GM12878 (cell line): Measurements from ENCODE around the gene DMRT1. TPM values are rescaled to one million over a fixed set of nuclear protein-coding genes. Genes with fewer than 3 reads are reported as not detected.

Experiments
- ATAC-seq: fragments of 200-7000 bp; cut with Tn5 transposase; 3 replicates; pipeline ENCODE4 v1.9.1; 2020; ENCODE audit warnings: mild to moderate bottlenecking, moderate library complexity
- BruUV-seq: library from RNA; stranded (reverse); fragments of 400-500 nt; replicated peaks from 2 replicates; lab custom pipeline; 2021; lab: Mats Ljungman, UMichigan
- CTCF ChIA-PET: fragments of 300-600 bp; sonication (Branson Sonifier 250); formaldehyde crosslinking; extraction: SDS; loops from one replicate; lab custom pipeline; 2021; ENCODE audit warnings: inconsistent platforms; lab: Yijun Ruan, JAX
- POLR2A ChIA-PET: fragments of 350-600 bp; formaldehyde crosslinking; extraction: SDS; loops from one replicate; lab custom pipeline; 2021; ENCODE audit warnings: inconsistent platforms; lab: Charles Lee
- RAD21 ChIA-PET: fragments of 300-600 bp; sonication (Branson Sonifier 250); formaldehyde crosslinking; loops from one replicate; lab custom pipeline; 2023; ENCODE audit warnings: antibody characterized with exemption; ENCODE audit not compliant: unreplicated experiment; lab: Charles Lee
- SMC1A ChIA-PET: fragments of 300-600 bp; sonication (Branson Sonifier 250); formaldehyde crosslinking; loops from one replicate; lab custom pipeline; 2023; ENCODE audit not compliant: unreplicated experiment, uncharacterized antibody; lab: Charles Lee
- DNase-seq: peaks from one replicate; pipeline ENCODE4 v3.0.0-alpha.2; 2011; ENCODE audit warnings: low read depth, low spot score
- FAIRE-seq: peaks from 3 replicates; lab custom pipeline; 2011; peaks lifted over from hg19 to GRCh38; lab: Jason Lieb, UNC
- H2AFZ ChIP-seq: 2 replicates; pipeline ENCODE4 v1.6.0; 2011; ENCODE audit warnings: low read depth, low read length, control low read depth; ENCODE audit not compliant: control insufficient read depth
- H3K27ac ChIP-seq: 2 replicates; pipeline ENCODE4 v1.5.1; 2011; ENCODE audit warnings: control low read depth; ENCODE audit not compliant: control insufficient read depth, insufficient read depth
- H3K27me3 ChIP-seq, 2 experiments: replicated peaks in 1 of 2; 2 replicates each; pipeline versions ENCODE4 v1.6.0 to v1.6.1; 2011; ENCODE audit warnings: low read length in 1 of 2; ENCODE audit not compliant: control insufficient read depth in 2 of 2, insufficient read depth in 2 of 2
- H3K36me3 ChIP-seq, 2 experiments: 2 replicates each; pipeline ENCODE4 v1.5.1; 2011; ENCODE audit warnings: low read length in 1 of 2; ENCODE audit not compliant: control insufficient read depth in 2 of 2, insufficient read depth in 2 of 2
- H3K4me1 ChIP-seq: 2 replicates; pipeline ENCODE4 v1.6.1; 2011; ENCODE audit warnings: mild to moderate bottlenecking, low read length, moderate library complexity, mixed read lengths; ENCODE audit not compliant: control insufficient read depth, insufficient read depth
- H3K4me2 ChIP-seq: 2 replicates; pipeline ENCODE4 v1.6.0; 2011; ENCODE audit warnings: control low read depth; ENCODE audit not compliant: control insufficient read depth, insufficient read depth
- H3K4me3 ChIP-seq: fragments of 200-600 bp; sonication (generic); 2 replicates; pipeline ENCODE4 v1.5.1; 2016
- H3K79me2 ChIP-seq: 2 replicates; pipeline ENCODE4 v1.6.0; 2011; ENCODE audit warnings: low read length; ENCODE audit not compliant: control insufficient read depth, insufficient read depth
- H3K9ac ChIP-seq: 2 replicates; pipeline ENCODE4 v1.8.0; 2011; ENCODE audit warnings: low read length, control low read depth, mixed read lengths; ENCODE audit not compliant: control insufficient read depth, insufficient read depth
- H3K9me3 ChIP-seq: replicated peaks from 3 replicates; pipeline ENCODE4 v1.5.1; 2011; ENCODE audit warnings: mild to moderate bottlenecking, low read length; ENCODE audit not compliant: control insufficient read depth, insufficient read depth
- H4K20me1 ChIP-seq: 2 replicates; pipeline ENCODE4 v1.6.0; 2011; ENCODE audit not compliant: control insufficient read depth, insufficient read depth
- EZH2 ChIP-seq: IDR thresholded peaks from 2 replicates; pipeline ENCODE4 v1.6.1; 2012; ENCODE audit warnings: low read depth, mild to moderate bottlenecking, control low read depth, inconsistent platforms, low read length, borderline replicate concordance; ENCODE audit not compliant: control insufficient read depth
- NR2F1 ChIP-seq: fragments of 450-650 bp; conservative IDR thresholded peaks from 2 replicates; pipeline ENCODE4 v1.6.1; 2017; ENCODE audit warnings: mild to moderate bottlenecking
- ZNF687 ChIP-seq: fragments of 450-650 bp; IDR thresholded peaks from 2 replicates; pipeline ENCODE4 v1.6.1; 2017; ENCODE audit warnings: mild to moderate bottlenecking, moderate library complexity
- WGBS: methylation state at CpG from one replicate; pipeline ENCODE4 v1.1.6; 2016; ENCODE audit warnings: low lambda C conversion rate; ENCODE audit not compliant: insufficient replicate concordance, insufficient coverage; ENCODE audit errors: missing lambda C conversion rate; 5-methylcytosine and 5-hydroxymethylcytosine counted together
- in situ Hi-C: fragments of 300-500 bp; cut with MboI; formaldehyde crosslinking; loops from 9 replicates; pipeline ENCODE4 v1.14.3; 2018; ENCODE audit warnings: mixed read lengths
- intact Hi-C: fragments of 100-400 bp; cut with micrococcal nuclease; formaldehyde crosslinking; loops from one replicate; pipeline ENCODE4 v1.14.2; 2022; ENCODE audit not compliant: unreplicated experiment
- polyA plus RNA-seq, 11 experiments: library from polyadenylated mRNA; depleted of rRNA in 4 of 11; unstranded in 6 of 11; stranded (reverse) in 5 of 11; fragments of >200 nt; fragmentation: Nextera tagmentation in 4 of 11; fragmentation: Illumina TruSeq in 1 of 11; extraction: Ambion mirVana in 4 of 11; extraction: Trizol in 1 of 11; gene quantifications; 1 replicate in 1 of 11; 2 replicates in 10 of 11; pipeline versions ENCODE4 v1.2.1 to v1.2.3, GENCODE V29; 2011 to 2016; ENCODE audit warnings: inconsistent platforms in 2 of 11, missing spikeins in 2 of 11, low read depth in 1 of 11
- total RNA-seq, 4 experiments: library from RNA; depleted of rRNA in 3 of 4; stranded (reverse); fragments of >200 nt in 3 of 4; fragmentation: Illumina TruSeq in 1 of 4; extraction: Trizol in 1 of 4; gene quantifications; 2 replicates each; pipeline versions ENCODE4 v1.2.1 to v1.2.3, GENCODE V29; 2013 to 2021

DMRT1 gene
- total and polyA plus RNA-seq, 10 of the 15 experiments (the other 5 are each of a cell fraction or from before 2014, with no cell fraction given), result 0.06 to 1.9 (median 0.24) TPM

- RAD21 ChIA-PET, result interaction anchor here (0.5 kb wide), 1 partner anchor 1505 kb away, joined by 3 read pairs; no protein-coding TSS in a partner anchor
- intact Hi-C loops, result no loop called here
- no peak overlapping the region for H3K4me3 ChIP-seq
- SMC1A ChIA-PET, result interaction anchor here (1.2 kb wide), 1 partner anchor 72 kb away, joined by 3 read pairs; no protein-coding TSS in a partner anchor
- no peak overlapping the region for H3K27ac ChIP-seq
- TF ChIP-seq NR2F1 (no peak), ZNF687 (no peak), EZH2 (0 out of 2 replicates have a peak, but pooled peaks have one; percentile 3)
- H3K9ac ChIP-seq, result no peak overlapping the region
- H3K36me3 ChIP-seq, result no peaks in the 10 kb centered on the region
- no peak for ATAC-seq
- no peaks in the 10 kb centered on the region; the same call in 1 of the 2 replicates for H4K20me1 ChIP-seq
- peaks cover 4% of the 10 kb centered on the region; the same call in 2 of the 3 replicates for H3K9me3 ChIP-seq
- CTCF ChIA-PET, result interaction anchor here (1.4 kb wide), 1 partner anchor 47 kb away, joined by 4 read pairs; no protein-coding TSS in a partner anchor
- no peaks in the 10 kb centered on the region for H3K4me1 ChIP-seq
- no peak overlapping the region for H3K4me2 ChIP-seq
- no peak overlapping the region for H2AFZ ChIP-seq
- H3K79me2 ChIP-seq, result no peaks in the 10 kb centered on the region
- no TSS peak for BruUV-seq
- no peak for FAIRE-seq
- POLR2A ChIA-PET, result no interaction called here
- WGBS, result 43% methylated on average over 23 of the region's 23 CpGs
- DNase-seq, result no peak
- in situ Hi-C loops, result no loop called here
- H3K27me3 ChIP-seq, result peaks cover 25 to 47% of the 10 kb centered on the region in 2 experiments
Measured at GRCh38 chr9:975740-976257, 134.3 kb downstream of the DMRT1 start.
